Thyroid gland (tissue), 4 donors: Measurements from ENCODE around the gene EDAR.

Experiments
- CTCF ChIP-seq, 6 experiments: fragments of 200-600 bp in 3 of 6; fragments of 450-650 bp in 3 of 6; sonication (generic) in 3 of 6; IDR thresholded peaks; one replicate each; pipeline ENCODE4 v1.5.1; 2016 to 2019; ENCODE audit warnings: antibody characterized with exemption in 6 of 6, mild to moderate bottlenecking in 2 of 6, inconsistent platforms in 1 of 6, moderate library complexity in 1 of 6
- POLR2A ChIP-seq, 2 donors: fragments of 450-650 bp; IDR thresholded peaks; one replicate each; pipeline ENCODE4 v1.6.1; 2017; ENCODE audit warnings: antibody characterized with exemption in 2 of 2, mild to moderate bottlenecking in 2 of 2, moderate library complexity in 1 of 2

DNA sequence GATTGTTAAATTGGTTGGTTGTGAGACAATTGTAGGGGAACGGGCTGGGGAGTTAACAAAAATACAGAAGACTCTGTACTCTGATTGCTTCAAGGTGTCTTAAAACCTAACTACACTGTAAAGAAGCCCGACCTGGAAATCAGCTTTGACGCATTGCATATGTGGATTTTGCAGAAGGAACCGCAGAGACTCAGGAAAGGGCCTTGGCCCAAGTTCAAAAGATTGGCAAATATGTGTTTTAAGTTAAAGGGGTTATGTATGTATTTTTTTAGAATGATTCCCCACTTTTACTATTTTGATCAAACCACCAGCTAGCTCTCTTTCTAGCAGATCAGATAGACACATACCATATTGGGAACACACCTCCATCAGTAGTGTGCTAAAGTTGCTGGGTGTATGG is 18.0 kb upstream of the EDAR start:
- TF ChIP-seq CTCF (IDR thresholded peaks at IDR 0.05) (no peak), POLR2A (IDR thresholded peaks at IDR 0.05) (no peak)
